ENCODE measurements around the gene OPHN1.

GRCh38 chrX:68421636-68422035 is 11.7 kb downstream of the OPHN1 start:
- no peak for TF ChIP-seq CTCF (IDR thresholded peaks at IDR 0.05; ENCODE audit: low read length)
- TF ChIP-seq EZH2 (optimal IDR thresholded peaks at IDR 0.05; ENCODE audit: low read depth, low read length): no peak
- no peak for TF ChIP-seq EZH2phosphoT487 (IDR thresholded peaks at IDR 0.05; ENCODE audit: low read length)

All from MM.1S (cell line).